Heart right ventricle (tissue), 16 donors: Measurements from ENCODE around the gene PLEKHD1. TPM values are rescaled to one million over a fixed set of nuclear protein-coding genes. Genes with fewer than 3 reads are reported as not detected.
A peak's percentile ranks its signal among the peaks of the same experiment; 100 is the strongest.

ENCODE experiments used
- ATAC-seq, 8 donors: fragments of 200-7000 bp; cut with Tn5 transposase; one replicate each; pipeline ENCODE4 v1.9.1; 2020; ENCODE audit warnings: mild to moderate bottlenecking in 8 of 8, moderate library complexity in 8 of 8, moderate number of reproducible peaks in 1 of 8
- DNase-seq, 2 donors: peaks; one replicate each; pipeline ENCODE4 v3.0.0-alpha.2; 2020
- H3K27ac ChIP-seq, 10 donors: fragments of 200-600 bp; sonication (generic) in 2 of 10; one replicate each; pipeline versions ENCODE4 v1.5.0 to v1.8.0; 2020 to 2022; ENCODE audit warnings: mild to moderate bottlenecking in 3 of 10
- H3K27me3 ChIP-seq, 7 donors: fragments of 200-600 bp; one replicate each; pipeline ENCODE4 v1.8.0; 2021 to 2022; ENCODE audit warnings: mild to moderate bottlenecking in 2 of 7
- H3K36me3 ChIP-seq, 9 donors: fragments of 200-600 bp; sonication (generic) in 1 of 9; one replicate each; pipeline versions ENCODE4 v1.5.0 to v1.8.0; 2020 to 2022; ENCODE audit warnings: mild to moderate bottlenecking in 2 of 9
- H3K4me1 ChIP-seq, 9 donors: fragments of 200-600 bp; sonication (generic) in 1 of 9; one replicate each; pipeline versions ENCODE4 v1.5.0 to v1.8.0; 2020 to 2022; ENCODE audit warnings: mild to moderate bottlenecking in 4 of 9
- H3K4me3 ChIP-seq, 10 donors: fragments of 200-600 bp; sonication (generic) in 2 of 10; one replicate each; pipeline versions ENCODE4 v1.5.0 to v1.8.0; 2020 to 2022; ENCODE audit warnings: mild to moderate bottlenecking in 7 of 10, moderate library complexity in 2 of 10
- H3K9me3 ChIP-seq, 11 donors: fragments of 200-600 bp in 10 of 11; sonication (generic) in 2 of 11; one replicate each; pipeline versions ENCODE4 v1.5.0 to v1.8.0; 2013 to 2022; ENCODE audit warnings: mild to moderate bottlenecking in 2 of 11, control low read depth in 1 of 11, moderate library complexity in 1 of 11
- whole genome bisulfite sequencing, 2 donors: extraction: QIAGEN DNeasy Blood & Tissue Kit; methylation state at CpG; one replicate each; pipeline ENCODE4 v1.1.7; 2013; ENCODE audit warnings: inconsistent platforms in 1 of 2; 5-methylcytosine and 5-hydroxymethylcytosine counted together
- intact Hi-C, 10 donors: fragments of 100-400 bp; cut with DNase I; formaldehyde crosslinking; loops; one replicate each; pipeline versions ENCODE4 v1.11.1 to v1.14.2; 2022
- polyA plus RNA-seq, 2 donors: library from polyadenylated mRNA; stranded (reverse); fragments of 200-250 nt; gene quantifications; one replicate each; pipeline ENCODE4 v1.2.3, GENCODE V29; 2013
- total RNA-seq, 10 donors: library from RNA; stranded (reverse); fragmentation: NEBNext Ultra II Directional in 3 of 10; extraction: Animal tissue kit (Norgen Biotek cat#: 25700) in 3 of 10; gene quantifications; one replicate each; pipeline versions ENCODE4 v1.2.1 to v1.2.4, GENCODE V29; 2021 to 2023
- TF ChIP-seq, protein P1 (sequence below), 9 donors: fragments of 200-600 bp; sonication (generic) in 2 of 9; IDR thresholded peaks; one replicate each; pipeline versions ENCODE4 v1.5.0 to v1.8.0; 2021 to 2022; ENCODE audit warnings: antibody characterized with exemption in 9 of 9, mild to moderate bottlenecking in 5 of 9, moderate library complexity in 1 of 9
- donor health status: Arrhythmogenic right ventricular cardiomyopathy.
- donor health status: ischemic (EF 13 %, LVEDD 7.1; RV severe dilation, severe dysfunction).
- donor health status: healthy with polysubstance abuse.
- donor health status: DM: no; HTN: yes; CAD: no.
- donor health status: DM: no; HTN: no; CAD: no.
- donor health status: ischemic (EF 25% LVEDD 6.9; RV normal size, moderate dysfunction).
- donor health status: ischemic (EF 25% LVEDD 5.7; RV mildly dilated, moderate dysfunction).
- donor health status: healthy.
- donor health status: DM: yes; HTN: yes; CAD: no.
- donor health status: Ischemic cardiomyopathy.
- donor health status: ischemic (EF 35%, LVEDD 5.7; RV mildly dilated, moderate dysfunction).
- donor health status: nonischemic (EF 11% LVEDD 7.7; RV severe dilation, severe dysfunction).
- donor health status: DM: yes; HTN: yes; CAD: no.
- donor health status: PGD.
- donor health status: ischemic (EF 29% LVEDD 5.4; RV normal size, mild dysfunction).
- donor health status: nonischemic (EF 23%, LVEDD 6.1; RV moderate dilation, normal function).

The PLEKHD1 gene
- total and polyA plus RNA-seq, 12 donors, result 0.01 to 0.23 (median 0.15) TPM; not detected in 2

GRCh38 chr14:69460093-69460701 lies 24.3 kb upstream of the PLEKHD1 start:
- Histone ChIP-seq H3K27ac (no peak overlapping the region), H3K27me3 (no peaks in the 10 kb centered on the region), H3K36me3 (peaks cover 0 to 67% (median 20%) of the 10 kb centered on the region in 9 donors), H3K4me1 (peaks cover 0 to 8% (median 0%) of the 10 kb centered on the region in 9 donors), H3K9me3 (no peaks in the 10 kb centered on the region), H3K4me3 (no peak overlapping the region)
- peak; percentile 73 to 92 (median 85) for ATAC-seq
- DNase-seq, result peak in 1 of 2 donors; percentile 72
- WGBS, 2 donors, result 26 to 29% methylated on average over 4 of the region's 4 CpGs
- intact Hi-C loops, result loop anchor here in 9 of 10 donors (1.0 to 10.0 kb wide), 7 partner anchors 203 to 335 kb away; no protein-coding TSS in a partner anchor
- TF ChIP-seq, protein P1, sequence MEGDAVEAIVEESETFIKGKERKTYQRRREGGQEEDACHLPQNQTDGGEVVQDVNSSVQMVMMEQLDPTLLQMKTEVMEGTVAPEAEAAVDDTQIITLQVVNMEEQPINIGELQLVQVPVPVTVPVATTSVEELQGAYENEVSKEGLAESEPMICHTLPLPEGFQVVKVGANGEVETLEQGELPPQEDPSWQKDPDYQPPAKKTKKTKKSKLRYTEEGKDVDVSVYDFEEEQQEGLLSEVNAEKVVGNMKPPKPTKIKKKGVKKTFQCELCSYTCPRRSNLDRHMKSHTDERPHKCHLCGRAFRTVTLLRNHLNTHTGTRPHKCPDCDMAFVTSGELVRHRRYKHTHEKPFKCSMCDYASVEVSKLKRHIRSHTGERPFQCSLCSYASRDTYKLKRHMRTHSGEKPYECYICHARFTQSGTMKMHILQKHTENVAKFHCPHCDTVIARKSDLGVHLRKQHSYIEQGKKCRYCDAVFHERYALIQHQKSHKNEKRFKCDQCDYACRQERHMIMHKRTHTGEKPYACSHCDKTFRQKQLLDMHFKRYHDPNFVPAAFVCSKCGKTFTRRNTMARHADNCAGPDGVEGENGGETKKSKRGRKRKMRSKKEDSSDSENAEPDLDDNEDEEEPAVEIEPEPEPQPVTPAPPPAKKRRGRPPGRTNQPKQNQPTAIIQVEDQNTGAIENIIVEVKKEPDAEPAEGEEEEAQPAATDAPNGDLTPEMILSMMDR (IDR thresholded peaks at IDR 0.05), result peak in 8 of 9 donors; percentile 63 to 83 (median 79)

- no peak for DNase-seq
- intact Hi-C loops, result loop anchor here in 7 of 10 donors (5.0 to 10.0 kb wide), 5 partner anchors 207 to 340 kb away; no protein-coding TSS in a partner anchor
Measured at GRCh38 chr14:69464379-69464778, 20.1 kb upstream of the PLEKHD1 start.

GRCh38 chr14:69464829-69465228 lies 19.7 kb upstream of the PLEKHD1 start:
- H3K36me3 ChIP-seq, result peaks cover 0 to 25% (median 0%) of the 10 kb centered on the region in 9 donors
- H3K4me1 ChIP-seq, result peaks cover 0 to 8% (median 0%) of the 10 kb centered on the region in 9 donors
- no peaks in the 10 kb centered on the region for H3K9me3 ChIP-seq
- ATAC-seq, result peak in 5 of 8 donors; percentile 21 to 70 (median 62)
- 62 to 71% methylated on average over 6 of the region's 6 CpGs for WGBS, 2 donors
- H3K27ac ChIP-seq, result peak overlapping the region in 1 of 10 donors; percentile 49
- TF ChIP-seq, protein P1 (IDR thresholded peaks at IDR 0.05), result no peak
- DNase-seq, result no peak
- intact Hi-C loops, result loop anchor here in 7 of 10 donors (5.0 to 10.0 kb wide), 5 partner anchors 208 to 340 kb away; no protein-coding TSS in a partner anchor
- H3K4me3 ChIP-seq, result no peak overlapping the region
- H3K27me3 ChIP-seq, result no peaks in the 10 kb centered on the region

More at GRCh38 chr14:69464379-69464778, 20.1 kb upstream of the PLEKHD1 start:
- no peak for ATAC-seq
- H3K27ac ChIP-seq, result peak overlapping the region in 1 of 10 donors; percentile 34
- peaks cover 0 to 25% (median 0%) of the 10 kb centered on the region in 9 donors for H3K36me3 ChIP-seq
- no peaks in the 10 kb centered on the region for H3K27me3 ChIP-seq
- peaks cover 0 to 8% (median 0%) of the 10 kb centered on the region in 9 donors for H3K4me1 ChIP-seq
- no peaks in the 10 kb centered on the region for H3K9me3 ChIP-seq
- no peak overlapping the region for H3K4me3 ChIP-seq
- TF ChIP-seq, protein P1 (IDR thresholded peaks at IDR 0.05), result no peak

- TF ChIP-seq, protein P1 (IDR thresholded peaks at IDR 0.05), result no peak
- WGBS, 2 donors, result 65 to 68% methylated on average over 2 of the region's 2 CpGs
- ATAC-seq, result no peak
- no peaks in the 10 kb centered on the region for H3K36me3 ChIP-seq
- no peak overlapping the region for H3K27ac ChIP-seq
- H3K9me3 ChIP-seq, result no peaks in the 10 kb centered on the region
- no peak for DNase-seq
- intact Hi-C loops, result loop anchor here in 4 of 10 donors (10.0 kb wide), 3 partner anchors 224 to 344 kb away; no protein-coding TSS in a partner anchor
- peaks cover 0 to 4% (median 0%) of the 10 kb centered on the region in 7 donors for H3K27me3 ChIP-seq
- peaks cover 0 to 7% (median 0%) of the 10 kb centered on the region in 9 donors for H3K4me1 ChIP-seq
- no peak overlapping the region for H3K4me3 ChIP-seq
Measured at GRCh38 chr14:69468949-69469348, 15.6 kb upstream of the PLEKHD1 start.
